Kidney tubule cell (primary cell): Measurements from ENCODE around the gene MOCS3.

Source experiments
- DNase-seq: peaks from one replicate; pipeline ENCODE4 v3.0.0-alpha.2; 2018; ENCODE audit warnings: low spot score

The MOCS3 gene

GRCh38 chr20:50958615-50959542, at the start of gene MOCS3:
Gene MOCS3 (plus strand): TSS chr20:50958818. CDS start chr20:50958843, 25 bp downstream.
- peak; percentile 93 for DNase-seq

- no peak for DNase-seq
Observed at GRCh38 chr20:50909413-50909812, 49.2 kb upstream of the MOCS3 start.

- no peak for DNase-seq
Observed at GRCh38 chr20:50911030-50911429, 47.6 kb upstream of the MOCS3 start.

- no peak for DNase-seq
Observed at GRCh38 chr20:50911716-50912115, 46.9 kb upstream of the MOCS3 start.

- DNase-seq = peak; percentile 69
Observed at GRCh38 chr20:50913690-50914375, 44.8 kb upstream of the MOCS3 start.

- DNase-seq = no peak
Observed at GRCh38 chr20:50915424-50915823, 43.2 kb upstream of the MOCS3 start.

GRCh38 chr20:50916257-50916656, 42.4 kb upstream of the MOCS3 start:
- peak; percentile 28 for DNase-seq

GRCh38 chr20:50916934-50917333, 41.7 kb upstream of the MOCS3 start:
- no peak for DNase-seq

- DNase-seq = no peak
Observed at GRCh38 chr20:50918403-50918802, 40.2 kb upstream of the MOCS3 start.

- DNase-seq = peak; percentile 90
Observed at GRCh38 chr20:50919567-50919966, 39.1 kb upstream of the MOCS3 start.

GRCh38 chr20:50920997-50921396, 37.6 kb upstream of the MOCS3 start:
- peak; percentile 24 for DNase-seq

GRCh38 chr20:50921803-50922501, 36.7 kb upstream of the MOCS3 start:
- no peak for DNase-seq

- no peak for DNase-seq
Observed at GRCh38 chr20:50924261-50924920, 34.2 kb upstream of the MOCS3 start.

- no peak for DNase-seq
Observed at GRCh38 chr20:50926530-50926929, 32.1 kb upstream of the MOCS3 start.

GRCh38 chr20:50928469-50928868, 30.1 kb upstream of the MOCS3 start:
- peak; percentile 4 for DNase-seq

- peak; percentile 93 for DNase-seq
Observed at GRCh38 chr20:50929299-50930138, 29.1 kb upstream of the MOCS3 start.

- peak; percentile 29 for DNase-seq
Observed at GRCh38 chr20:50930139-50930975, 28.3 kb upstream of the MOCS3 start.

- DNase-seq = no peak
Observed at GRCh38 chr20:50930976-50931305, 27.7 kb upstream of the MOCS3 start.

- peak; percentile 93 for DNase-seq
Observed at GRCh38 chr20:50931306-50932015, 27.2 kb upstream of the MOCS3 start, which contains the start of gene ADNP. Gene ADNP (minus strand): TSS chr20:50931437. CDS start chr20:50903996, 27,441 bp downstream.
